SHP77 treated with DMSO at 0.1 percent for 48 hours (cell line): Measurements from ENCODE around the gene PAGR1.
A peak's percentile ranks its signal among the peaks of the same experiment; 100 is the strongest.
"Not testable (repeated sequence)": the region's sequence is repeated elsewhere in the genome, so short reads cannot be mapped to it uniquely, and the experiment has no call there.

Experiments used
- DNase-seq: peaks from one replicate; lab custom pipeline; 2025; lab: John Stamatoyannopoulos, UW

The PAGR1 gene

GRCh38 chr16:29815793-29816693, at the start of gene PAGR1:
TSS of gene PAGR1 (plus strand) at chr16:29816152. CDS start at chr16:29816526, 374 bp downstream.
- DNase-seq = peak; percentile 99

GRCh38 chr16:29766571-29766970, 49.4 kb upstream of the PAGR1 start:
- no peak for DNase-seq

GRCh38 chr16:29767062-29767461, 48.9 kb upstream of the PAGR1 start:
- DNase-seq = no peak

GRCh38 chr16:29769507-29769906, 46.4 kb upstream of the PAGR1 start:
- no peak for DNase-seq

- no peak for DNase-seq
These were observed 45.6 kb upstream of the PAGR1 start for GRCh38 chr16:29770250-29770929.

- DNase-seq = not testable (repeated sequence)
These were observed 43.6 kb upstream of the PAGR1 start for GRCh38 chr16:29772330-29772729.

GRCh38 chr16:29774730-29775129, 41.2 kb upstream of the PAGR1 start:
- DNase-seq = no peak

GRCh38 chr16:29775742-29776408, 40.1 kb upstream of the PAGR1 start:
- DNase-seq = no peak

GRCh38 chr16:29777576-29778350, 38.2 kb upstream of the PAGR1 start, which contains the start of gene ZG16:
TSS of gene ZG16 (plus strand) at chr16:29778256. CDS start at chr16:29779267, 1,011 bp downstream.
- no peak for DNase-seq

GRCh38 chr16:29779474-29779873, 36.5 kb upstream of the PAGR1 start:
- no peak for DNase-seq

- DNase-seq = not testable (repeated sequence)
These were observed 32.6 kb upstream of the PAGR1 start for GRCh38 chr16:29783094-29783953.

- DNase-seq = no peak
These were observed 31.8 kb upstream of the PAGR1 start for GRCh38 chr16:29784157-29784556.

- DNase-seq = no peak
These were observed 31.0 kb upstream of the PAGR1 start for GRCh38 chr16:29784901-29785500.

- not testable (repeated sequence) for DNase-seq
These were observed 28.8 kb upstream of the PAGR1 start for GRCh38 chr16:29787155-29787554.

GRCh38 chr16:29789775-29790182, 26.2 kb upstream of the PAGR1 start:
- DNase-seq = peak; percentile 28

- peak; percentile 98 for DNase-seq
These were observed 25.6 kb upstream of the PAGR1 start, which contains the start of gene KIF22 for GRCh38 chr16:29790183-29790948. TSS of gene KIF22 (plus strand) at chr16:29790751. CDS start at chr16:29790760, 9 bp downstream.

- no peak for DNase-seq
These were observed 24.8 kb upstream of the PAGR1 start for GRCh38 chr16:29790949-29791844.
